Activated naive CD8-positive, alpha-beta T cell (primary cell): Measurements from ENCODE around the gene SPRED2.

Source experiments
- H3K27ac Mint-ChIP-seq: one replicate; pipeline ENCODE4 v1.8.0; 2021; ENCODE audit warnings: mixed read lengths
- H3K27me3 Mint-ChIP-seq: one replicate; pipeline ENCODE4 v1.8.0; 2021; ENCODE audit warnings: mixed read lengths
- H3K36me3 Mint-ChIP-seq: one replicate; pipeline ENCODE4 v1.8.0; 2021; ENCODE audit warnings: mixed read lengths
- H3K4me1 Mint-ChIP-seq: one replicate; pipeline ENCODE4 v1.8.0; 2021; ENCODE audit warnings: low read depth, mixed read lengths
- H3K4me3 Mint-ChIP-seq: one replicate; pipeline ENCODE4 v1.8.0; 2021; ENCODE audit warnings: mild to moderate bottlenecking, mixed read lengths
- H3K9me3 Mint-ChIP-seq: one replicate; pipeline ENCODE4 v1.8.0; 2021; ENCODE audit warnings: low read depth, mixed read lengths

Gene SPRED2

GRCh38 chr2:65298089-65298488 lies 134.3 kb downstream of the SPRED2 start:
- H3K4me1 Mint-ChIP-seq, result peaks cover 41% of the 10 kb centered on the region
- H3K27ac Mint-ChIP-seq, result no peak overlapping the region
- H3K27me3 Mint-ChIP-seq, result peaks cover 7% of the 10 kb centered on the region
- H3K9me3 Mint-ChIP-seq, result no peaks in the 10 kb centered on the region
- no peak overlapping the region for H3K4me3 Mint-ChIP-seq
- H3K36me3 Mint-ChIP-seq, result no peaks in the 10 kb centered on the region

DNA sequence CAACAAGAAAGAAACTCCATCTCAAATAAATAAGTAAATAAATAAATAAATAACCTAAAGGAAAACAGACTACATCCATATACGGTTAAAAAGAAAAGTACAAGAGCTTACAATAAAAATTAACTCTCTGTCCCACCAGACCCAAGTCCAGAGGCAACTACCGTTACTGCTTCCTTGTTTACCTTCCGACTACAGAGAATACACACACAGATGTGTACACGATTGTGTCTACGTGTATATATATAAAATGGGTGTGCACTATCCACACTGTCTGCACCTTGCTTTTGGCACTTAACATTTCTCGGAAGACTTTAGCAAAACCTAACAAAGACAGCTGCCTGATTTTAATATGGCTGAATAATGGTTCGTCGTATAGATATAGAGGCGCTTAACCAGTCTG lies 134.9 kb downstream of the SPRED2 start:
- Mint-ChIP-seq H3K27ac (no peak overlapping the region), H3K27me3 (peaks cover 6% of the 10 kb centered on the region), H3K4me3 (no peak overlapping the region)

GRCh38 chr2:65296971-65297370 lies 135.4 kb downstream of the SPRED2 start:
- Mint-ChIP-seq H3K9me3 (no peaks in the 10 kb centered on the region), H3K27me3 (peaks cover 6% of the 10 kb centered on the region), H3K27ac (no peak overlapping the region)

More for the DNA sequence above, 134.9 kb downstream of the SPRED2 start:
- H3K4me1 Mint-ChIP-seq, result peaks cover 35% of the 10 kb centered on the region
- H3K36me3 Mint-ChIP-seq, result no peaks in the 10 kb centered on the region
- H3K9me3 Mint-ChIP-seq, result no peaks in the 10 kb centered on the region

DNA sequence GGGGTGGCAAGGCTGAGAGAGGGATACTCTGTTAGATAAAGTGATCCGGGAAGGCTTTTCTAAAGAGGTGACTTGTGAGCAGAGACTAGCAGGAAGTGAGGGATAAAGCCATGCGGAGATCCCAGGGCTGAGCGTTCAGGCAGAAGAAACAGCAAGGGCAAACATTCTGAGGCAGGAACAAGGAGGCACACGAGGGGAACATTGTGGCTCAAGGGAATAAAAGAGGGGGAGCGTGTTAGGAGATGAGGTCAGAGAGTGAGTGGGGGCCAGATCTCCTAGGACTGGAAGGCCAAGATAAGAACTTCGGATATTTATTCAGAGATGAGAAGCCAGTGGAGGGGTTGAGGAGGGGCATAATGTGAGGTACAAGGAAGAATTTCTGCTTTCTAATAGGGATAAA lies 137.7 kb downstream of the SPRED2 start:
- H3K4me3 Mint-ChIP-seq, result no peak overlapping the region
- peaks cover 6% of the 10 kb centered on the region for H3K27me3 Mint-ChIP-seq
- no peak overlapping the region for H3K27ac Mint-ChIP-seq
- no peaks in the 10 kb centered on the region for H3K9me3 Mint-ChIP-seq
- H3K4me1 Mint-ChIP-seq, result peaks cover 7% of the 10 kb centered on the region
- no peaks in the 10 kb centered on the region for H3K36me3 Mint-ChIP-seq

More at GRCh38 chr2:65296971-65297370, 135.4 kb downstream of the SPRED2 start:
- Mint-ChIP-seq H3K4me1 (peaks cover 29% of the 10 kb centered on the region), H3K4me3 (no peak overlapping the region), H3K36me3 (no peaks in the 10 kb centered on the region)

- Mint-ChIP-seq H3K27ac (no peak overlapping the region), H3K9me3 (no peaks in the 10 kb centered on the region), H3K4me1 (peaks cover 1% of the 10 kb centered on the region), H3K4me3 (no peak overlapping the region), H3K36me3 (no peaks in the 10 kb centered on the region), H3K27me3 (peaks cover 6% of the 10 kb centered on the region)
Observed at GRCh38 chr2:65294136-65294535, 138.3 kb downstream of the SPRED2 start.

- Mint-ChIP-seq H3K4me1 (no peaks in the 10 kb centered on the region), H3K9me3 (no peaks in the 10 kb centered on the region)
Observed at GRCh38 chr2:65293376-65293775, 139.0 kb downstream of the SPRED2 start.

DNA sequence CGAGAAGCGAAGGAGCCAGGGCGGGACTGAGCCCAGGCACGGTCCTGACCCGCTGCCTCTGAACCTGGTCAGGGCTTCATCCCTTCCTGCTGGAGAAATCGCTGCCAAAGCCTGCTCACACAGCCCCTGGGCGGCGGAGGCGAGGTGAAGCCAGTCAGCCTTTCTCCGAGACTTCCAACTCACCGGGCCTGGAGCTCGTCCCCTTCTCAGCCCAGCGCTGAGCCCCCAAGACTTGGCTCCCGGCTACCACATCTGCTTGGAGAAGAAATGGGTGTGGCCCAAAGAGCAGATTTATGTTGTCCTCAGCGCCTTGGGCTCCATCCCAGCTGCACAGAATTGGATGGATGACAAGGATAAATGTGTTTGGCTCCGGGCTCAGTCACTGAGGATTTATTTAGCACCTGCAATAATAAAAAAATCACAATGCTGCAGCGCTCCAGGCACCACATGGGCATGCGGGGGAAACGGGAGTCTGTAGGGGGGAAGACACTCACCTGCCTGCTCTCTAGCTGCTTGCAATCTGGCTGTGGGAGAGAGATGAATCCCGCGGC lies 139.9 kb downstream of the SPRED2 start:
- Mint-ChIP-seq H3K4me1 (no peaks in the 10 kb centered on the region), H3K27ac (no peak overlapping the region), H3K27me3 (peaks cover 6% of the 10 kb centered on the region), H3K9me3 (no peaks in the 10 kb centered on the region), H3K36me3 (no peaks in the 10 kb centered on the region), H3K4me3 (no peak overlapping the region)

More at GRCh38 chr2:65293376-65293775, 139.0 kb downstream of the SPRED2 start:
- no peaks in the 10 kb centered on the region for H3K36me3 Mint-ChIP-seq
- H3K27me3 Mint-ChIP-seq, result peaks cover 6% of the 10 kb centered on the region
- H3K4me3 Mint-ChIP-seq, result no peak overlapping the region
- no peak overlapping the region for H3K27ac Mint-ChIP-seq

DNA sequence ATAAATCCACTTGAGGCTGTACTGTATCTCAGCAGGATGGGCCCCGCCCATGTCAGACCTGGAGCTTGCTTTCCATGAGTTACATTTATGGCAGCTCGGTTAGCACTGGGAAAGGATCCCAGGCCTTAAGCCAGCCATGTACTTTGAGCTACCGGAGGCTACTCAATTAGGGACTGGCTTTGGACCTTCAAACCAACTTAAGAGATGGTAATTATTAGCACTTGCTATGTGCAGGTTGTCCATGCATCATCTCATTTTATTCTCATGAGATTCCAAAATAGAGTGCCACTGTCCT lies 140.3 kb downstream of the SPRED2 start:
- Mint-ChIP-seq H3K27ac (no peak overlapping the region), H3K4me1 (no peaks in the 10 kb centered on the region), H3K9me3 (no peaks in the 10 kb centered on the region), H3K36me3 (no peaks in the 10 kb centered on the region), H3K4me3 (no peak overlapping the region), H3K27me3 (peaks cover 6% of the 10 kb centered on the region)

DNA sequence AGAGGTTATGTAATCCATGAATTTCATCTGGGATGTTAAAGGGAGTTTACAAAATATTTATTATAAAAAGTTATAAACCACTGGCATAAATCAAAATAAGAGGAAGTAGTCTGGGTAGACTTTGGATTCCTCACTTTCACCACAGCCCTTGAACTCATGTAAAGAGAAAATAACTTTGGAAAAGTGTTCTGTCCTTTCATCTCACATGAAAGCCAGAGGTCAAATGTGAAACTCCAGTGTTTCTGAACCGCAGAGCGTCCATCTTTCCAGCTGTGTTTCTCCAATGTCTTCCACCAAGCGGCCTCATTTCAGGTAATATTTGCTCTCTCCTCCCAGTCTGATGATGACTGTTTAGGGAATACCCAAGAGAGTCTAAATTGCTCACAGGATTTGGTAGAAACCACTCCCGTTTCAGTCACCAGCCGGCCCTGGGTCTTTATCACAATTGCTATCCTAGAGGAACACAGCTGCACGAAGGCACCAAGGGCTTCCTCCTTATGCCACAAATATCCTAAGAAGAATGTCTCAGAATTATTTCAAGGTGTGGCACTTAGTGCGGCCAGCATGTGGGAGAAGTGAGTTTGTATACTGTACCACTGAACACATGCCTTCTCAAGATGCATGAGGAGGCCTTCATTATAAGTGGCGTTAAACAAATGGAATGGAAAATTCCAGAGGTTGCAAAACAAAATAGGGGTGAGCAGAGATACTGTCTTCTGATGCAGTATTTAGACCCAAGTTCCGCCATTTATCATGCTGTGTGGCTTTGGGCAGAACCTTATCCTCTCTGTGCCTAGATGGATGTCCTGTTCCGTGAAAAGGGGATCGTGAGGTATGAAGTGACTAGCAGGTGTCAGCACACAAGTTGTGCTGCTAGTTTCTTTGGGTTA lies 140.9 kb downstream of the SPRED2 start:
- Mint-ChIP-seq H3K36me3 (no peaks in the 10 kb centered on the region), H3K27ac (no peak overlapping the region), H3K9me3 (no peaks in the 10 kb centered on the region), H3K4me3 (no peak overlapping the region), H3K4me1 (no peaks in the 10 kb centered on the region), H3K27me3 (peaks cover 5% of the 10 kb centered on the region)

DNA sequence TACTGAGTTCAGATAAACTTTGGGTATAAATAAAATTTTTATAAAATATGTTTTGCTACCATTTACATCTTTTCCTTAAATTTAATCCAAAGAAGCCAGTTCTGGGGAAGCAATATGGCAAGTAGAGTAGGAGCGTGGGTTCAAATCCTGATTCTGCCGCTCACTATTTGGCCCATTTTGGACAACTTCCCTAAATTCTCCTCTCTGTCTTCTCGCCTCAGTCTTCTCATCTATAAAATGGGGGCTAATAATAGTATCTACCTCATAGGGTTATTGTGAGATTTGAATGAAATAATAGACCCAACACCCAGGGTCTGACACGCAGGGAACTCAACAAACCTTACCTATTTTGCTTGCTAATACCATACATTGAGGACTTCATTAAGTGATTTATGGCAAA lies 145.0 kb downstream of the SPRED2 start:
- Mint-ChIP-seq H3K36me3 (no peaks in the 10 kb centered on the region), H3K27me3 (no peaks in the 10 kb centered on the region), H3K4me3 (no peak overlapping the region), H3K27ac (no peak overlapping the region), H3K9me3 (no peaks in the 10 kb centered on the region), H3K4me1 (no peaks in the 10 kb centered on the region)

DNA sequence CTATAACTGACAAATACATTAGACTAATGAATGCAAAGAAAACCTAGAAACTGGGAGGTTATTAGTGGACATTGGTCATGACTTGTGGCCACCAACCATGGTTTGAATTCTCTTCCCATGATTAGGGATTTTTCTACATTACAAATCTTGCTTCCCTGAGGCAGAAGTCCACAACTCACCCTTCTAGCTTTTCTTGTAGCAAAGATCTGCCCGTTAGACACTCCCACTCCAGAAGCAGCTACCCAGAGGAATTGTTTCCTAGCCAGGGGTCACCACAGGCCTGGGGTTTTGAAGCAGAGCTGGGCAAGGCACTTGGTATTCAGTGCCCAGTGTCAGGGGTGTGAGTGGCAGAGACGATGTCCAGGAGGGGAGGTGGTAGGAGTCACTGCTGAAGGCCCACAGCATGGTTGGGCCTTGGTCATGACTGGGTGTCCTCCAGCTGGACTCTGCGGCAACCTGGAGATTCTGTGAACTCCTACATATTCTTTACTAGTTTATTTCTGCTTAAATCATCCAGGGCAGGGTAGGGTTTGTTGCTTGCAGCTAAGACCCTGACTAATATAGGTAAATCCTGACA lies 149.8 kb downstream of the SPRED2 start:
- H3K4me3 Mint-ChIP-seq, result no peak overlapping the region
- H3K27me3 Mint-ChIP-seq, result no peaks in the 10 kb centered on the region
- H3K9me3 Mint-ChIP-seq, result no peaks in the 10 kb centered on the region
- H3K36me3 Mint-ChIP-seq, result no peaks in the 10 kb centered on the region
- H3K27ac Mint-ChIP-seq, result no peak overlapping the region
- H3K4me1 Mint-ChIP-seq, result peaks cover 14% of the 10 kb centered on the region

DNA sequence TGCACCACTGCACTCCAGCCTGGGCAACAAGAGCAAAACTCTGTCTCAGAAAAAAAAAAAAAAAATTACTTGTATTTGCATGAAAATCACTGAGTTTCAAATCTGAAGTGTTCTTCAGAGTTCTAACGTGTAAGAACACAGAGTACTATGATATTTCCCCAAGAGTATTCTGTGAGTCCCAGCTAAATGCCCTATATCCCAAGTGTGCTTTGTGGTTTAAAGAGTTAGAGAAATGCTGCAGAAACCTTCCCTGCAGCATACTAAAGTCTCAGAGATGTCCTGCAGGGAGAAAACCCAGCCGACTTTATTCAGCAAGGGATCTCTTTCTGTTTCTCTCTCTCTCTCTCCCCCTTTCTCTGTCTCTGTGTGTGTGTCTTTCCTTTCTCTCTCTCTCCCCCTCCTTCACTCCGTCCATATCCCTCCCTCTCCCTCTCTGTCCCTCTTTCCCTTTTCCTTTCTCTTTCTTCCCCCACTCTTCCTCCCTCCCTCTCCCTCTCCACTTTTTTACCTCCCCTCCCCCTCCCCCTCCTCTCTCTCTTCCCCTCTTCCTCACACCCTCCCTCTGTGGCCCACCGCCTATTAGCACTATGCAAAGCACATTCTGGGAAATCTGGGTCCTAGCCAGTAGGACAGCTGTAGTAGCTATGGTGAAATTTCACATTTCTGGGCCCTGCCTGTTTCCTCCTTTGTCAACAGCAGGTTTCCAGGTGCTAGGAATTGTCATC lies 150.6 kb downstream of the SPRED2 start:
- Mint-ChIP-seq H3K4me3 (no peak overlapping the region), H3K27me3 (no peaks in the 10 kb centered on the region), H3K27ac (no peak overlapping the region)

GRCh38 chr2:65279756-65280155 lies 152.6 kb downstream of the SPRED2 start:
- no peaks in the 10 kb centered on the region for H3K27me3 Mint-ChIP-seq
- no peak overlapping the region for H3K4me3 Mint-ChIP-seq
- H3K36me3 Mint-ChIP-seq, result no peaks in the 10 kb centered on the region
- peaks cover 16% of the 10 kb centered on the region for H3K4me1 Mint-ChIP-seq
- H3K9me3 Mint-ChIP-seq, result no peaks in the 10 kb centered on the region
- no peak overlapping the region for H3K27ac Mint-ChIP-seq

More for the DNA sequence above, 150.6 kb downstream of the SPRED2 start:
- Mint-ChIP-seq H3K36me3 (no peaks in the 10 kb centered on the region), H3K9me3 (no peaks in the 10 kb centered on the region), H3K4me1 (peaks cover 16% of the 10 kb centered on the region)

DNA sequence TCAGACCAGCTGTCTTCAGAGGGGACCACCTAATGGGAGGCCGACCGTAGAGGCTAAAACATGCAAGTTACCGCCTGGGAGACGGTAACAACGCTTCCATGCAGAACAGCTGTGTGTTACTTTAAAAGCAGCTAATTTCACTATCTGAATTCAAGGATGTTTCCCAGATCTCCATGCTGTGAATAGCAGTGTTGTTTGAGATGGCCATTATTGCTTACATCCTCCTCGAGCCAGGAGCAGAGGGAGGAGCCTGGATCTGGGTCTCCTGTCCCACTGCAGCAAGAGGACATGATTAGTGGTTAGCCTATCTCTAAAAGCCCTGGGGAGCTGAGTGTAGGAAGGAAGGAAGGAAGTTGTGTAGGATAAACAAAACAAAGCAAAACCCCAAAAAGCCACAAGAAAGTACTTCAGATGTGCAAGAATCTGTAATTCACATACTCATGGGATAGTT lies 153.8 kb downstream of the SPRED2 start:
- no peaks in the 10 kb centered on the region for H3K27me3 Mint-ChIP-seq
- peaks cover 16% of the 10 kb centered on the region for H3K4me1 Mint-ChIP-seq
- no peak overlapping the region for H3K4me3 Mint-ChIP-seq
- H3K9me3 Mint-ChIP-seq, result no peaks in the 10 kb centered on the region
- no peak overlapping the region for H3K27ac Mint-ChIP-seq
- H3K36me3 Mint-ChIP-seq, result no peaks in the 10 kb centered on the region
